Measurements from ENCODE around the gene HSPH1. TPM values are rescaled to one million over a fixed set of nuclear protein-coding genes. Genes with fewer than 3 reads are reported as not detected.

HSPH1 gene
- total and polyA plus RNA-seq, 2 donors (not counting 3 experiments of a cell fraction or from before 2014, with no cell fraction given), result 15.8 to 124 TPM

GRCh38 chr13:31115616-31116015 lies 46.1 kb downstream of the HSPH1 start:
- dilution Hi-C loops (cut with MboI; ENCODE audit: extremely low pct_ligation_motif_present, low sequenced_read_pairs) (no loop called here), intact Hi-C loops (cut with micrococcal nuclease) (no loop called here)
- ChIA-PET POLR2A (no interaction called here), CTCF (interaction anchor here (0.9 to 1.7 kb wide), 3 partner anchors 13 to 71 kb away, joined by 3 to 6 read pairs (median 4); no protein-coding TSS in a partner anchor)
- Histone ChIP-seq H2AFZ (ENCODE audit: low read depth, low read length) (no peak overlapping the region), H4K20me1 (replicated peaks; ENCODE audit: control insufficient read depth, extremely low read depth, insufficient read depth, low read length) (no peaks in the 10 kb centered on the region), H3K9ac (replicated peaks; ENCODE audit: extremely low read depth, insufficient read depth, low read length) (no peak overlapping the region), H3K9me1 (replicated peaks; ENCODE audit: control insufficient read depth, extremely low read depth, insufficient read depth, low read length) (no peaks in the 10 kb centered on the region), H3K4me3 (replicated peaks in 1 of 3; ENCODE audit: insufficient read depth in 1 of 3, low read depth in 1 of 3, low read length in 3 of 3) (no peak overlapping the region), H3K27ac (ENCODE audit: insufficient read depth, low read depth, low read length) (no peak overlapping the region), H3K4me1 (ENCODE audit: control insufficient read depth, extremely low read depth, insufficient read depth, low read length) (no peaks in the 10 kb centered on the region), H3K27me3 (ENCODE audit: control insufficient read depth in 2 of 2, insufficient read depth in 2 of 2, low read length in 2 of 2) (peaks cover 42 to 65% of the 10 kb centered on the region in 2 experiments), H3K4me2 (ENCODE audit: insufficient read depth, low read length) (no peak overlapping the region), H3K9me3 (replicated peaks; ENCODE audit: control insufficient read depth, insufficient read depth, low read length) (no peaks in the 10 kb centered on the region), H3K36me3 (ENCODE audit: control insufficient read depth in 2 of 2, extremely low read depth in 1 of 2, insufficient read depth in 2 of 2, low read length in 2 of 2) (no peaks in the 10 kb centered on the region), H3K79me2 (ENCODE audit: control insufficient read depth, insufficient read depth, low read length) (no peaks in the 10 kb centered on the region)
- no TSS peak for BruUV-seq (replicated peaks)
- DNase-seq (ENCODE audit: low read depth, low spot score) (no peak), FAIRE-seq (no peak)
- TF ChIP-seq EZH2 (IDR thresholded peaks at IDR 0.05; ENCODE audit: borderline replicate concordance, low read depth, low read length, severe bottlenecking) (no peak), JUN (IDR thresholded peaks at IDR 0.05; ENCODE audit: borderline replicate concordance, insufficient read depth, insufficient read length, low read depth) (no peak), FOS (IDR thresholded peaks at IDR 0.05; ENCODE audit: borderline replicate concordance, insufficient read depth, low read length) (no peak), POLR2AphosphoS5 (IDR thresholded peaks at IDR 0.05; ENCODE audit: insufficient read depth, low read depth, low read length) (no peak), POLR2A (IDR thresholded peaks at IDR 0.05; ENCODE audit: low read depth, low read length) (no peak), MYC (IDR thresholded peaks at IDR 0.05; ENCODE audit: low read depth, low read length) (no peak), GATA2 (IDR thresholded peaks at IDR 0.05; ENCODE audit: insufficient read depth, insufficient read length, low read depth, low read length) (no peak)
- TF ChIP-seq, protein P1, sequence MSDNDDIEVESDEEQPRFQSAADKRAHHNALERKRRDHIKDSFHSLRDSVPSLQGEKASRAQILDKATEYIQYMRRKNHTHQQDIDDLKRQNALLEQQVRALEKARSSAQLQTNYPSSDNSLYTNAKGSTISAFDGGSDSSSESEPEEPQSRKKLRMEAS (IDR thresholded peaks at IDR 0.05; ENCODE audit: insufficient read depth, insufficient read length), result no peak
- TF ChIP-seq, protein P2, sequence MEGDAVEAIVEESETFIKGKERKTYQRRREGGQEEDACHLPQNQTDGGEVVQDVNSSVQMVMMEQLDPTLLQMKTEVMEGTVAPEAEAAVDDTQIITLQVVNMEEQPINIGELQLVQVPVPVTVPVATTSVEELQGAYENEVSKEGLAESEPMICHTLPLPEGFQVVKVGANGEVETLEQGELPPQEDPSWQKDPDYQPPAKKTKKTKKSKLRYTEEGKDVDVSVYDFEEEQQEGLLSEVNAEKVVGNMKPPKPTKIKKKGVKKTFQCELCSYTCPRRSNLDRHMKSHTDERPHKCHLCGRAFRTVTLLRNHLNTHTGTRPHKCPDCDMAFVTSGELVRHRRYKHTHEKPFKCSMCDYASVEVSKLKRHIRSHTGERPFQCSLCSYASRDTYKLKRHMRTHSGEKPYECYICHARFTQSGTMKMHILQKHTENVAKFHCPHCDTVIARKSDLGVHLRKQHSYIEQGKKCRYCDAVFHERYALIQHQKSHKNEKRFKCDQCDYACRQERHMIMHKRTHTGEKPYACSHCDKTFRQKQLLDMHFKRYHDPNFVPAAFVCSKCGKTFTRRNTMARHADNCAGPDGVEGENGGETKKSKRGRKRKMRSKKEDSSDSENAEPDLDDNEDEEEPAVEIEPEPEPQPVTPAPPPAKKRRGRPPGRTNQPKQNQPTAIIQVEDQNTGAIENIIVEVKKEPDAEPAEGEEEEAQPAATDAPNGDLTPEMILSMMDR (IDR thresholded peaks at IDR 0.05; ENCODE audit: extremely low read depth in 1 of 2, insufficient read depth in 1 of 2, low read depth in 1 of 2, low read length in 2 of 2), result no peak

All from endothelial cell of umbilical vein (primary cell).